D721Med (cell line): Measurements from ENCODE around the gene APOO.

Experiments used
- DNase-seq: peaks from one replicate; pipeline ENCODE4 v3.0.0; 2011; ENCODE audit warnings: low spot score; ENCODE audit not compliant: insufficient read length
- FAIRE-seq: peaks from 2 replicates; lab custom pipeline; 2011; peaks lifted over from hg19 to GRCh38; lab: Jason Lieb, UNC
- TF ChIP-seq, protein P1 (sequence below): IDR thresholded peaks from 2 replicates; pipeline ENCODE4 v1.5.1; 2012; ENCODE audit warnings: mild to moderate bottlenecking, control low read depth; ENCODE audit not compliant: insufficient read depth; ENCODE audit errors: missing control alignments

Gene APOO

DNA sequence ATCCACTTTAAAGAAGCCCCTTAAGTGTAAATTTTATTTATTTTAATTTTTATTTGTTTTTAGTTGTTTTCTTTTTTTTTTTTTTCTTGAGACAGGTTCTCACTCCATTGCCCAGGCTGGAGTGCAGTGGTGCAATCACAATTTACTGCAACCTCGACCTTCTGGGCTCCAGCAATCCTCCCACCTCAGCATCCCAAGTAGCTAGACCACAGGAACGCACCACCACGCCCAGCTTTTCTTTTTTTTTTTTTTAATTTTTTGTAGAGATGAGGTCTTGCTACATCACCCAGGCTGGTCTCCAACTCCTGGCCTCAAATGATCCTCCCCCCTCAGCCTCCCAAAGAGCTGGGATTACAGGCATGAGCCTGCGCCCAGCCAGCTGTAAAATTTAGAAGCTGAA lies 118.8 kb downstream of the APOO start:
- no peak for FAIRE-seq
- TF ChIP-seq, protein P1, sequence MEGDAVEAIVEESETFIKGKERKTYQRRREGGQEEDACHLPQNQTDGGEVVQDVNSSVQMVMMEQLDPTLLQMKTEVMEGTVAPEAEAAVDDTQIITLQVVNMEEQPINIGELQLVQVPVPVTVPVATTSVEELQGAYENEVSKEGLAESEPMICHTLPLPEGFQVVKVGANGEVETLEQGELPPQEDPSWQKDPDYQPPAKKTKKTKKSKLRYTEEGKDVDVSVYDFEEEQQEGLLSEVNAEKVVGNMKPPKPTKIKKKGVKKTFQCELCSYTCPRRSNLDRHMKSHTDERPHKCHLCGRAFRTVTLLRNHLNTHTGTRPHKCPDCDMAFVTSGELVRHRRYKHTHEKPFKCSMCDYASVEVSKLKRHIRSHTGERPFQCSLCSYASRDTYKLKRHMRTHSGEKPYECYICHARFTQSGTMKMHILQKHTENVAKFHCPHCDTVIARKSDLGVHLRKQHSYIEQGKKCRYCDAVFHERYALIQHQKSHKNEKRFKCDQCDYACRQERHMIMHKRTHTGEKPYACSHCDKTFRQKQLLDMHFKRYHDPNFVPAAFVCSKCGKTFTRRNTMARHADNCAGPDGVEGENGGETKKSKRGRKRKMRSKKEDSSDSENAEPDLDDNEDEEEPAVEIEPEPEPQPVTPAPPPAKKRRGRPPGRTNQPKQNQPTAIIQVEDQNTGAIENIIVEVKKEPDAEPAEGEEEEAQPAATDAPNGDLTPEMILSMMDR = no peak
- no peak for DNase-seq

DNA sequence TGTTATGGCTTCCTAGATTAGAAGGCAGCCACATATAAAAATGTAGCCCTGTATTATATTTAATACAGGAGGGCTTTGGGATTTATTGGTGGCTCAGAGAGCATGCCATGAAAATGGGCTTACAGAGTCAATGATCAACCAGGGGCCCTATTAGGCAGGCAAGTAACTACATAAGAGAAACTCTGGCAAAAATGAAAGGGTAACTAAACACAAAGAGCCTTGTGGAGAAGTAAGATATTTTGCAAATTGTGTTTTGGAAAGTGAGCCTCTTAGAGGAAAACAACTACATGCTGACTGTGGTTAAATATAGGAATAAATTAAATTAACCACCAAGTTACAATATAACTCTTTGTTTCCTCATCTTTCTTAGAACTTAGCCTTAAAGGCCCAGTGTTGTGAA lies 119.2 kb downstream of the APOO start:
- TF ChIP-seq, protein P1 = no peak
- DNase-seq (no peak), FAIRE-seq (no peak)

DNA sequence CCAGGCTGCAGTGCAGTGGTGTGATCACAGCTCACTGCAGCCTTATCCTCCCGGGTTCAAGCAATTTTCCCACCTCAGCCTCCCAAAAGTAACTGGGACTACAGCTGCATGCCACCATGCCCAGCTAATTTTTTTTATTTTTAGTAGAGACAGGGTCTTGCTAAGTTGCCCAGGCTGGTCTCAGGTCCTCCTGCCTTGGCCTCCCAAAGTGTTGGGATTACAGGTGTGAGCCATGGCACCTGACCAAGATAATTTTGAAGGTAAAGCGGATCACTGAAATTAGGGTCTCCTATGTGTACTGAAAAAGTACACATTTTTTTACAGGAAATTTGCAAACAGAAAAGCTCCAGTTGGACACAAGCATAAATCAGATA lies 120.0 kb downstream of the APOO start:
- TF ChIP-seq, protein P1 = no peak
- no peak for FAIRE-seq
- DNase-seq = no peak

DNA sequence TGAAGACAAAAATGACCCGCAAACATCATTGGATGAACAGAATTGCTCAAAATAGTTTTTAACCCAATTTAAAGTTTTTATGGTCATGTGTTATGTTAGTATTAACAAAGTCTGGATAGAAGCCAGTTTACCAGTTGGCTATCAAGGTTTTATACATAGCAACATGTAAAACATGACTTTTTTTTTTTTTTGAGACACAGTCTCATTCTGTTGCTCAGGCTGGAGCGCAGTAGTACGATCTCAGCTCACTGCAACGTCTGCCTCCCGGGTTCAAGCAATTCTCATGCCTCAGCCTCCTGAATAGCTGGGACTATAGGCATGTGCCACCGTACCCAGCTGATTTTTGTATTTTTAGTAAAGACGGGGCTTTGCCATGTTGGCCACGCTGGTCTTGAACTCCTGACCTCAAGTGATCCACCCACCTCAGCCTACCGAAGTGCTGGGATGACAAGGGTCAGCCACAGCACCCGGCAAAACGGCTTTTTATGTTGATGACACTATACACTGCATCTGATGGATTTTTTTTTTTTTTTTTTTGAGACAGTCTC lies 121.4 kb downstream of the APOO start:
- TF ChIP-seq, protein P1 = no peak
- no peak for FAIRE-seq
- DNase-seq = no peak

DNA sequence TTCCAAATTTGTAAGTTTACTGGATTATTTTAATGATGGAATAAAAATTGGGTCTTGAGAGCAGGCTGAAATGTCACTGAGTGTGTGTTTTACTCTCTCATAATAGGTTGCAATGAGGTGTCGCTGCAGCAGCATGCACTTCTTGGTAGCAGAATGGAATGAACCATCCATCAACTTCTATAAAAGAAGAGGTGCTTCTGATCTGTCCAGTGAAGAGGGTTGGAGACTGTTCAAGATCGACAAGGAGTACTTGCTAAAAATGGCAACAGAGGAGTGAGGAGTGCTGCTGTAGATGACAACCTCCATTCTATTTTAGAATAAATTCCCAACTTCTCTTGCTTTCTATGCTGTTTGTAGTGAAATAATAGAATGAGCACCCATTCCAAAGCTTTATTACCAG lies 122.2 kb downstream of the APOO start:
- TF ChIP-seq, protein P1 = no peak
- FAIRE-seq (no peak), DNase-seq (no peak)

DNA sequence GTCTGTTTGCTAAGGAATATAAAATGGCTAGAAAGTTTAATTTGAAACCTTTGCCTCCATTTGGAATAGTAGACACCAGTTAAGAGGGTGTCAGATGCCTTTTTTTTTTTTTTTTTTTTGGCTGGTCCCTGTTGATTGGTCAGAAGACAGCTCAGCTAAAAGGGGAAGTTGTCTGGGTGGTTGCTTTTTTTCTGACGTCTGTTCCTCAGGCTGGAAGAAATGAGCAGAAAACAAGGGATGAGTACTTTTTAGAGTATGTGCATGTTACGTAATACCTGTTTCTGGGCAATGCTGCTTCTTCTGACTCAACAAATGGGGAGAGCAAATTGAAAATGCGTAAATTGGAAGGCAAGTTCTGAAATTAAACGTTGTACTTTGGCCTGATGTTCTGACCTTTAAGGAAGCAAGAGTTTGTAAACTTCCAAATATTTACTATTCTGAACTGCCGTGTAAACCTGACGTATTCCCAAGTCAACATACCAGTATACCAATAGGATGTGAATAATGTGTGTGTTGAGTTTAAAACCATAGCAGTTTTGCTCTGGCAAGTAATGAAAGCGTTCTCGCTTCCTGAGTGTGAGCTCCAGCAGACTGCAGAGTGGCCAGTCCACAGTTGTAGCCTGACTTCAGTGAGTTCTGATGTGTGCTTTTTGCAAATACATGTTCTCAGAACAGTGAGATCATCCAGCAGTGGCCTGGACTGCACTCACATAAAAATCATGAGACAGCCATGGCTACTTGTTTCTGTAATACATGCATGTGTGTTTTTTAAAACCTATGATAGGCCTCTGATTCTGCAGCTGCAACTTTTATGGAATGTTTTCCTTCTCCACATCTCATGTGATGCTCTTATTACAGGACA lies 123.0 kb downstream of the APOO start:
- FAIRE-seq (no peak), DNase-seq (no peak)
- TF ChIP-seq, protein P1 = no peak
